Gastrocnemius medialis (tissue), 4 donors: ENCODE data around the gene PPIL1. TPM values are rescaled to one million over a fixed set of nuclear protein-coding genes. Genes with fewer than 3 reads are reported as not detected.

Source experiments
- ATAC-seq, 2 donors: fragments of 150-250 bp; one replicate each; pipeline ENCODE4 v1.9.1; 2016
- DNase-seq, 2 donors: peaks; one replicate each; pipeline ENCODE4 v3.0.0-alpha.2; 2019
- H3K27ac ChIP-seq, 4 donors: fragments of 200-600 bp; sonication (generic); 1 replicate in 1 of 4; 2 replicates in 3 of 4; pipeline ENCODE4 v1.5.1; 2016 to 2018; ENCODE audit warnings: mild to moderate bottlenecking in 2 of 4, moderate library complexity in 1 of 4
- H3K27me3 ChIP-seq, 3 donors: fragments of 200-600 bp; sonication (generic) in 2 of 3; 1 replicate in 1 of 3; 2 replicates in 2 of 3; pipeline versions ENCODE4 v1.5.1 to v1.6.0; 2016 to 2019; ENCODE audit warnings: mild to moderate bottlenecking in 1 of 3, moderate library complexity in 1 of 3
- H3K36me3 ChIP-seq, 2 donors: fragments of 200-600 bp; sonication (generic) in 1 of 2; one replicate each; pipeline ENCODE4 v1.5.1; 2017 to 2018
- H3K4me1 ChIP-seq, 2 donors: fragments of 200-600 bp; sonication (generic) in 1 of 2; one replicate each; pipeline ENCODE4 v1.5.1; 2016 to 2017; ENCODE audit warnings: mild to moderate bottlenecking in 2 of 2
- H3K4me3 ChIP-seq, 4 donors: fragments of 200-600 bp; sonication (generic) in 3 of 4; 1 replicate in 1 of 4; 2 replicates in 3 of 4; pipeline ENCODE4 v1.5.1; 2016 to 2019; ENCODE audit warnings: mild to moderate bottlenecking in 2 of 4
- H3K9me3 ChIP-seq, 3 donors: fragments of 200-600 bp; sonication (generic) in 2 of 3; 1 replicate in 1 of 3; 2 replicates in 2 of 3; pipeline ENCODE4 v1.5.1; 2016 to 2019
- CTCF ChIP-seq, 5 experiments: fragments of 450-650 bp in 3 of 5; fragments of 200-600 bp in 2 of 5; sonication (generic) in 2 of 5; IDR thresholded peaks in 4 of 5; conservative IDR thresholded peaks in 1 of 5; 1 replicate in 4 of 5; 2 replicates in 1 of 5; pipeline ENCODE4 v1.5.1; 2016 to 2019; ENCODE audit warnings: antibody characterized with exemption in 5 of 5, mild to moderate bottlenecking in 3 of 5, moderate library complexity in 3 of 5
- POLR2A ChIP-seq, 2 donors: fragments of 450-650 bp; IDR thresholded peaks; one replicate each; pipeline ENCODE4 v1.6.1; 2017; ENCODE audit warnings: antibody characterized with exemption in 2 of 2, mild to moderate bottlenecking in 2 of 2, moderate library complexity in 2 of 2
- in situ Hi-C, 4 donors: fragments of 200-750 bp; cut with MboI; loops; one replicate each; pipeline versions ENCODE4 v1.15.0 to v1.8.0; 2017; ENCODE audit warnings: low sequenced_read_pairs in 4 of 4
- intact Hi-C: fragments of 100-400 bp; cut with DNase I; formaldehyde crosslinking; loops from one replicate; pipeline ENCODE4 v1.15.1; 2023; ENCODE audit warnings: low total_unique reads
- total RNA-seq, 4 donors: library from RNA; depleted of rRNA; stranded (reverse); fragments of >200 nt; gene quantifications; one replicate each; pipeline versions ENCODE4 v1.1.0 to v1.2.3, GENCODE V29; 2016

PPIL1 gene
- total RNA-seq, 4 donors from 2014 or later = 5.4 to 18.7 (median 16.8) TPM

- Histone ChIP-seq H3K36me3 (peaks cover 0 to 11% of the 10 kb centered on the region in 2 donors), H3K4me3 (no peak overlapping the region), H3K27me3 (no peaks in the 10 kb centered on the region), H3K27ac (no peak overlapping the region), H3K4me1 (peaks cover 28 to 33% of the 10 kb centered on the region in 2 donors), H3K9me3 (no peaks in the 10 kb centered on the region)
- TF ChIP-seq CTCF (IDR thresholded peaks at IDR 0.05 in 4 of 5, conservative IDR thresholded peaks at IDR 0.05 in 1 of 5) (no peak), POLR2A (IDR thresholded peaks at IDR 0.05) (no peak)
- in situ Hi-C loops = loop anchor here in 2 of 4 donors (10.0 to 25.0 kb wide), 2 partner anchors 241 to 244 kb away; no protein-coding TSS in a partner anchor
- intact Hi-C loops = no loop called here
- ATAC-seq (no peak), DNase-seq (no peak)
Measured at GRCh38 chr6:36856277-36856676, 18.3 kb downstream of the PPIL1 start.

- H3K27ac ChIP-seq = no peak overlapping the region
- intact Hi-C loops (no loop called here), in situ Hi-C loops (loop anchor here in 2 of 4 donors (10.0 to 25.0 kb wide), 2 partner anchors 241 to 243 kb away; no protein-coding TSS in a partner anchor)
- peaks cover 29 to 34% of the 10 kb centered on the region in 2 donors for H3K4me1 ChIP-seq
- no peak for ATAC-seq
- H3K36me3 ChIP-seq = peaks cover 0 to 11% of the 10 kb centered on the region in 2 donors
- TF ChIP-seq CTCF (IDR thresholded peaks at IDR 0.05 in 4 of 5, conservative IDR thresholded peaks at IDR 0.05 in 1 of 5) (no peak), POLR2A (IDR thresholded peaks at IDR 0.05) (no peak)
- no peak for DNase-seq
- H3K27me3 ChIP-seq = no peaks in the 10 kb centered on the region
- no peak overlapping the region for H3K4me3 ChIP-seq
- no peaks in the 10 kb centered on the region for H3K9me3 ChIP-seq
Measured at GRCh38 chr6:36855750-36856149, 18.9 kb downstream of the PPIL1 start.

- TF ChIP-seq CTCF (IDR thresholded peaks at IDR 0.05 in 4 of 5, conservative IDR thresholded peaks at IDR 0.05 in 1 of 5) (no peak), POLR2A (IDR thresholded peaks at IDR 0.05) (no peak)
- DNase-seq (peak; percentile 64 to 81), ATAC-seq (peak; percentile 85 to 92)
- intact Hi-C loops (loop anchor here (5.0 kb wide), 2 partner anchors 171 to 236 kb away; no protein-coding TSS in a partner anchor), in situ Hi-C loops (loop anchor here (5.0 to 25.0 kb wide), 3 partner anchors 86 to 241 kb away; no protein-coding TSS in a partner anchor)
- Histone ChIP-seq H3K4me1 (peaks cover 29 to 34% of the 10 kb centered on the region in 2 donors), H3K9me3 (no peaks in the 10 kb centered on the region), H3K36me3 (peaks cover 0 to 11% of the 10 kb centered on the region in 2 donors), H3K27ac (peak overlapping the region; percentile 69 to 88 (median 74)), H3K27me3 (no peaks in the 10 kb centered on the region), H3K4me3 (no peak overlapping the region)
Measured at GRCh38 chr6:36853325-36853724, 21.3 kb downstream of the PPIL1 start.

GRCh38 chr6:36852481-36853147 lies 22.0 kb downstream of the PPIL1 start:
- H3K9me3 ChIP-seq = no peaks in the 10 kb centered on the region
- H3K27ac ChIP-seq = peak overlapping the region; percentile 69 to 88 (median 74)
- ATAC-seq = peak; percentile 52 to 72
- intact Hi-C loops (loop anchor here (5.0 kb wide), 2 partner anchors 170 to 235 kb away; no protein-coding TSS in a partner anchor), in situ Hi-C loops (loop anchor here (5.0 to 25.0 kb wide), 3 partner anchors 85 to 240 kb away; no protein-coding TSS in a partner anchor)
- H3K36me3 ChIP-seq = peaks cover 0 to 11% of the 10 kb centered on the region in 2 donors
- H3K4me3 ChIP-seq = no peak overlapping the region
- peak in 1 of 2 donors; percentile 68 for DNase-seq
- TF ChIP-seq POLR2A (IDR thresholded peaks at IDR 0.05) (no peak), CTCF (IDR thresholded peaks at IDR 0.05 in 4 of 5, conservative IDR thresholded peaks at IDR 0.05 in 1 of 5) (peak in 1 of 5 experiments; percentile 9)
- peaks cover 29 to 34% of the 10 kb centered on the region in 2 donors for H3K4me1 ChIP-seq
- no peaks in the 10 kb centered on the region for H3K27me3 ChIP-seq
